ENCODE results near the gene NPAS2.

- no peak for TF ChIP-seq CTCF (IDR thresholded peaks at IDR 0.05; ENCODE audit: low read depth, low read length)
- TF ChIP-seq EZH2phosphoT487 (IDR thresholded peaks at IDR 0.05; ENCODE audit: low read depth), result no peak
Observed at GRCh38 chr2:100963026-100963375, 143.1 kb downstream of the NPAS2 start.
